ENCODE data around the gene FAM186B.
A peak's percentile ranks its signal among the peaks of the same experiment; 100 is the strongest.
"Not testable (repeated sequence)": the region's sequence is repeated elsewhere in the genome, so short reads cannot be mapped to it uniquely, and the experiment has no call there.

FAM186B gene, protein sequence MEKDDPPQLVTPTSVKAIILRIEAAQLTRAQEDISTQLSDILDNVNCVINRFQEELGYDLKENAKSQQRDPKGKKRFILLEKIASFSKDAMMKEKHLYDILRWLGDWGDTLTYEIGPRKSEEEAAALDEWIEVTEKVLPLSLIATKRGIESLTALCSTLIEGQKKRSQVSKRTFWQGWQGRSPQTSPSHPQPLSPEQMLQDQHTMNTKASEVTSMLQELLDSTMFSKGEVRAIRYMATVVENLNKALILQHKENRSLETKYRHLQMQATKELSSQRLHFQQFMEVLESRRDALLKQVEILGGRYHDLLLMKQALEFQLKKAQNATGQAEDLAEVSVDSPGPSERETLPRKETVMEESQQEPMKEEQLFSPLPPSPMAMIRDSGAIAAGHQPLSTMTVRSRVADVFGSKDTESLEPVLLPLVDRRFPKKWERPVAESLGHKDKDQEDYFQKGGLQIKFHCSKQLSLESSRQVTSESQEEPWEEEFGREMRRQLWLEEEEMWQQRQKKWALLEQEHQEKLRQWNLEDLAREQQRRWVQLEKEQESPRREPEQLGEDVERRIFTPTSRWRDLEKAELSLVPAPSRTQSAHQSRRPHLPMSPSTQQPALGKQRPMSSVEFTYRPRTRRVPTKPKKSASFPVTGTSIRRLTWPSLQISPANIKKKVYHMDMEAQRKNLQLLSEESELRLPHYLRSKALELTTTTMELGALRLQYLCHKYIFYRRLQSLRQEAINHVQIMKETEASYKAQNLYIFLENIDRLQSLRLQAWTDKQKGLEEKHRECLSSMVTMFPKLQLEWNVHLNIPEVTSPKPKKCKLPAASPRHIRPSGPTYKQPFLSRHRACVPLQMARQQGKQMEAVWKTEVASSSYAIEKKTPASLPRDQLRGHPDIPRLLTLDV
- total RNA-seq = 0.04 to 11.8 (median 0.49) reads per million in 18 experiments

DNA sequence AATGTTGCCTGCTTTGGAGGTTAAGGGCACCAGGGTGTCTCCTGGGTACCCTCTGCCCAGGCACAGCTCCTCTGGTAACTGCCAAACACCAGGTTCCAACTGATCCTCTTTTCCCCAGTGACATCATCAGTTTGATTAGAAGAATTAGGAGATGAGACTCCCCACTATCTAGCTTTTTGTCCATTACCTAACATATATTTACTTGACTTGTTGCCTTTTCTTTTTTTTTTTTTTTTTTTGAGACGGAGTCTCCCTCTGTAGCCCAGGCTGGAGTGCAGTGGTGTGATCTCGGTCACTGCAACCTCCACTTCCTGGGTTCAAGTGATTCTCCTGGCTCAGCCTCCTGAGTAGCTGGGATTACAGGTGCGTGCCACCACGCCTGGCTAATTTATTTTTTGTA lies at the start of gene FAM186B:
TSS of gene FAM186B (minus strand) at position 101 of the 400 bp plus-strand sequence. CDS start 162 bp downstream, outside the sequence.
- not testable (repeated sequence) for DNase-seq

DNA sequence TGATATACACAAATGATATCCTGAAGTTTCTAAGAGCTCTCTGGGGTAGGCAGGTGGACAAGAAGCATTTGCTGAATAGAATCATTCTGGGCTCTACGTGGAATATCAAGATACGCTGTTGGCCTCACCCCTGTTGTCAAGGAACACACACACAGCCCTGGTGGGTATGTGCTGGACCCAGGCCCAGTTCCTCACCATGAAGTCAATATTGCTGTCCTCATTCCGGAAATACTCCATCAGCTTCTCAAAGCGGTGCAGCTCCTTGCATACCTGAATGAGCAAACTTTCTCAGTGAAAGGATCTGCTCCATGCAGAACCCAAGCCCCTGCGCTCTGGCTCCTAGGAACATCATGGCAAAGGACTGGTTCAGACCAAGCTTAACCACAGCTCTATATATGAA lies 49.3 kb upstream of the FAM186B start:
- no peak for DNase-seq

DNA sequence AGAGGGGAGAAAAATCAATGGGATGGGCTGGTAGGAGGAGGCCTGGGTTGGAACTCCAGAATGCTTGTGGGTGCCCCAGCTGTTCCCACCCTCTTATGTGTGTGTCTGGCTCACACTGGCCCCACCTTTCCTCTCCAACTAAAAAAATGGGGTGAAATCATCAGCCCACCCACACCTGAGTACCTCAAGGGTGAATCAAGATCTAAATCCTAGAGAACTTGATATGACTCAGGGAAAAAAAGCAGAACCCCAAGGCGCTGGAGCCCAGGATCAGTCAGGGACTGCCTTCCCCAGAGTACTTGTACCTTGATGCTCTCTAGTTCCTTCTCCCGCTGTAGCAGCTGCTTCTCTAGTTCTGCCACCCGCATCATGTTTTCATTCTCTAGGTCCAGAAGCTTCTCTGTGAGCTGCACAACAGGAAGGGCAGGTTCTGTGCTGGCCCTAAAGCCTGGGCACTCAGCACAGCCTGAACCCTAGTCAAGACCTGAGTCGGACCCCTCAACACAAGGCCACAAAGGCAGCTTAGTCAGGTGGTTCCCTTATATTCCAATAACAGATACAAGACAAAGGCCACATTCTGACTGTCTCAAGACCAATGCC lies 47.6 kb upstream of the FAM186B start:
- DNase-seq = no peak

DNA sequence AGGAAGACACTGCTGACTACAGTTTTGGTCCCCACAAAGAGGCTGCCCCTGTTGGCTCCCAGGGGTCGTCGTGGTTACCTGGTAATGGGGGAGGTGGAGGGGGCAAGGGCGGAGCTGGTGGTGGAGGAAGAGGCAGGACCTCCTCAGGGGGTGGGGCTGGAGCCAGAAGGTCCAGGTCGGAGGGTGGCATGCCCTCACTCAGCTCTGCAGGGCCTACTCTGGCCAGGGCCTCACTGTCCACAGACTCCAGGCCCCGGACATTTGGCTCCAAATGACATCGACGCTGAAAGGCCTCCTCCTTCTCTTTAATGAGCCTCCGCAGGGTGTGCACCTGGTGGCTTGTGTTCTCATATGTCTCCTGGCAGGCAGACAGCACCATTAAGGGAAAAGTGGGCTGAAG lies 46.4 kb upstream of the FAM186B start:
- no peak for DNase-seq

DNA sequence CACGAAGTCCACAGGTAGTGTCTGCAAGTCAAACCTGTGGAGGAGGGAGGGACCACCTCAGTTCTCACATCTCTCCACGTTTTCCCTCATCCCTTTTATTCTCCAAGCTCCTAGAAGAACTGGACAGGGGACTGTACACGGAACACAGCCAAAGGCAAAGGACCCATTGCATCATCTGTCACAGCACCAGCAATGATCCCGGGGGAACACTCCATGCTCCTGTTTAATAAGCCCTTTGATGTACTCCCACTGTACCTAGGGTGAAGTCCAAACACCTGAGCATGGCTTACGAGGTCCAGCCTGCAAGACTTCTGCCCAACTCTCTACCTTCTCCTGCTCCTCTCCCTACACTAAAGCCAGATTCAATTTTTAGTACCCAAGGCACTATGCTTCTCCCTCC lies 44.5 kb upstream of the FAM186B start:
- no peak for DNase-seq

DNA sequence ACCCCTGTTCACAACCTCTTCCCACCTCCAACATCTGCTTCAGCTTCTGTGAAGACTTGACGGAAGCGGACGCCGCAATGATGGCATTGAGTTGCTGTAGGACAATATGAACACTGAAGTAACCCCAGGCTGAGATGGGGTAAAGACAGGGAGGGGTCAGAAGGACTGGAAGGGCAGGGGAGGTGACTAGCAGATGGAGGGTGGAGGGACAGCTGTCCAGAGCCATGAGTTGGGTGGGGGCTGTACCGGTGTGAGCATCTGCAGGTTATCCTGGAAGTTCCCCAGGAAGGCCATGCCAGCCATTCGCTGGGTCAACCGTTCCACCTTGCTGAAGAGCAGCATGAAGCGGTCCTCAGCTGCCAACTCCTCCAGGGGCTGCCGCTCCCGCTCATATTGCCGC lies 44.0 kb upstream of the FAM186B start:
- no peak for DNase-seq

DNA sequence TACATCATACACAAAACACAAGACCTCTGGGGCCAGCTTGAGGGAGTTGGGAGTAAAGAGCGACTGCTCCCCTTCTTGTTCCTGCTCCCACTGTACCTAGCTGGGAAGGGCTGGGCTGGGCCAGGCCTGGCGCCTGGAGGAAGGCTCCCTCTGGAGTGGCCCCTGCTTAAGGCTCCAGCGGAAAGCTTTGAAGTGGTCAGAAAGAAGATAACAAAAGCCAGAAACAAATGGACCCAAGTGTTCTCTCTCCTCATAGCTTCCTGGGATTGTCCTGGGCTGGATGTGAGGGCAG lies 43.2 kb upstream of the FAM186B start:
- no peak for DNase-seq

DNA sequence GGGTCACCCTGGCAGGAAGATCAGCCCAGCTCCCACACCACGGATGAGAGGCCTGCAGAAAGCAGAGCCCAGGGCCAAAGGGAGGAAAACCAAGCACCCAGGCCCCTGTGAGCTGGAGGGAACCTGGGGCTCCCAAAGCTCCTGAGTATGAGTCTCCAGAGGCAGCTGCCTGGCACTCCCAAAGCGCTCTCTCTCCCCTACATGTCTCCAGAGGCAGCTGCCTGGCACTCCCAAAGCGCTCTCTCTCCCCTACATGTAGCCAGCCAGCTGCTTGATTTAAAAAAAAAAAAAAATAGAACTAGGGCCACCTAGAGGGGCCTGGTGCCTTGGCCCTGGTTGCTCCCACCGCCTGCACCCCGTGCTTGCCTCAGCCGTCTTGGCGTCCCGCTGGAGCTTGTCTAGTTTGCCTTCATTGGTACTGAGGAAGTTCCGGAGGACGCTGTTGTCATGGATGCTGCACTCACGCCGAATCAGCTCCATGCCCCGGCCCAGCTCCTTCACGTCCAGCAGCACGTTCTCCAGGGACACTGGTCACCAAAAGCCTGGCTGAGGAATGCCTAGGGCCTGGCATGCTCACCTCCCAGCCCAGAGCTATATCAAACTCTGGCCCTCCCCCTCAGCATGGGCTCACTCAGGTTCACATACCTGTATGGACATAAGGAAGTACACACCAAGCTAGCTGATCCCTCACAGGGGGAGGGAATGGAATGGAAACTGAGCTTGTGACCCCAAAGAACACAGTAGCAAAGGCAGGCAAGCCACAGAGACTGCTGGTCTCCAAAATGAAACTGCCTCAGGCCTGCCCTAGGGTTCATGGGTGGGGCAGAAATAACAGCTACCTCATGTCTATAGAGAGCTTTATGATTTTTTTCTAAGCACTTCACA lies 42.6 kb upstream of the FAM186B start:
- no peak for DNase-seq

DNA sequence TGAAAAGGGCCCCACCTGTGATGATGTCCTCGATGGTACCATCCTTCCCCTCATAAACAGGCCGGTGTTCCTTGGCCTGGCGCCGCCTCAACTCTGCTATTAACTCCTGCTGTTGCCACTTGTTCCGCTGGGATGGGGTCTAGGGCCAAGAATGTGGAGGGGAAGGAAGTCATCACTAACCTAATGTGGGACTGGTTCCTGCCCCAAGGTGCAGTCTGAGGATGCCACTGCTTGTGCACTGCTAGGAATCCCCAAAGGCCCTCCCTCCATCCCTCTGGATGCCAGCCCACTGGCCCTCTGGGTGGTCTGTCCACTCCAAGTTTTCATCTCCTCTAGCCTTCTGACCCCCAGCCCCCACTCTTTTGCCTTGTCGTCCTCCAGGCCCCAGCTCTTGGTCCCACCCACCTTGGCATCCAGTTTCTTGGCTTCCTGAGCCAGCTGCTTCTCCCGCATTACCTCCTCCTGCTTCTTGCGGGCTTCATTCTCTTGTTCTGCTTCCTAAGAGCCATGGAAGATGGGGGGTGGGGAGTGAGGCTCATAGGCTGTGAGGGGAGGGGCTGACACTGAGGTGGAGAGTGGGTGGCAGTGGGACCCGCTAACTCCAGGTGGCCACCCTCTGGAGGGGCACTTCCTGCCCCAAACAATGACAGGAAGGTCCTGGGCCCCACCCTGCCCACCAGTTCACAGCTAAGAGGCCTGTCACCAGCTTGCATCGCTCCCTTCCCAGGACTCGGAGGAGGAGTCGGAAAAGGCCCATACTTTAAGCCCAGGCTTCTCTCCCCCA lies 41.6 kb upstream of the FAM186B start:
- DNase-seq = no peak

DNA sequence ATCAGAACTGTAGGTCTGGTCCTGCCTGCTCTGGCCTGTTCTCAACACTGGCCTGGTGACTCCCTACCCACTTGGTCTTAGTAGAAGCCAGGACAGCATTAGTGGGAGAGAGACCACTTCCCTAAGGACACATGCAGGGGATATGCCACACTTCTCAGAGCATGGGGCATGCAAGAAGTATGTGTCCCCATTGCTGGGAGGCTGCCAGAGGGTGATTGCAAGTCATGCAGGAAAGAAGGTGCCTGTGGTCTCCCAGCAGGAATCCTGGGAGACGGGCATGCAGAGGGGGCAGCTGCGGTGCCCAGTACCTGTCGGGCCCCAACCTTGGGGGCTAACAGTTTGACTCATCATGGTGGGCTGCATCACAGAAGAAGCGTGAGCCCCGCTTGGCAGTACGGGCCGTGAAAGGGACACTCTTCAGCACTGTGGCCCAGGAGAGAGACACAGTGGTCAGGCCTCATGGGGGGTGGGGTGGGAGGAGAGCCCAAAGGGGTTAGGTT lies 40.9 kb upstream of the FAM186B start:
- DNase-seq = no peak

DNA sequence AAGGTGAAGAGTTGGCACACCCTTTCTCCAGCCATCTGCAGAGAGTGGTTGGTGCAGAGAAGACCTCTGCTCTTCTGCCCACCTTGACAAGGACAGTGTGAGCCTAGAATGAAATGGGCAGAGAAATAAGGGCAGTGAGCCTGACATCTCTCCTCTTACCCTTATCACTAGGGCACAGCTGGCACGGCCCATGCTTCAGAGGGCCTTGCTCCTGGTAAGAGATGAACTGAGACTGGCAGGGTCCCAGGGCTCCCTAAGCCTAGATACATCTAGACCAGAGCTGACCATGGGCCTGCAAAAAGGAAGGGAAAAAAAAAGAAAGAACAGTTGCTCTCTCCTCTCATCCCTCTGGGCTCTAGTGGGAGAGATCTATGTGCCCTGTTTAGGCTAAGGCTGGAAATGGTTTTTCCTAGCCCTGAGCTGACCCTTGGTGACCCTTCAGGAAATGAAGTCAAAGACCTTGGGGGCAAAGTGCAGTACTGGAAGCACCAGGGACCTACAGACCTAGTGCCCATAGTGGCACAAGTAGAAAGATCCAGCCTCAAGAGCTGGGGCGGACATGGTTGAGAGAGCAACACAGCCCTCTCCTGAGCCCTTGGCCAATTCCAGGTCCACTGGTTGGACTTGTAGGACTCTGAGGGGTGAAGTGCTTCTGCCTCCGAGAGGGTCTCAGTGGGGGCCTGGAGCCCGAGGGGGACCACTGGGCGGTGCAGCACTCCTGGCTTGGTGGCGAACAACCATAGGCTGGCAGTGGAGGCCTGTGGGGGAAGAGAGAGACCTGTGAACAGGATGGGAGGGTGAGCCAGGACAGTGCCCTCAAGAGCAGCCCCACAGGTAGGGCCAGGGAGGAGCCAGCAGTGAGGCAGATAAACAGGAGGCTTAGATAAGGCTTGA lies 40.0 kb upstream of the FAM186B start:
- no peak for DNase-seq

DNA sequence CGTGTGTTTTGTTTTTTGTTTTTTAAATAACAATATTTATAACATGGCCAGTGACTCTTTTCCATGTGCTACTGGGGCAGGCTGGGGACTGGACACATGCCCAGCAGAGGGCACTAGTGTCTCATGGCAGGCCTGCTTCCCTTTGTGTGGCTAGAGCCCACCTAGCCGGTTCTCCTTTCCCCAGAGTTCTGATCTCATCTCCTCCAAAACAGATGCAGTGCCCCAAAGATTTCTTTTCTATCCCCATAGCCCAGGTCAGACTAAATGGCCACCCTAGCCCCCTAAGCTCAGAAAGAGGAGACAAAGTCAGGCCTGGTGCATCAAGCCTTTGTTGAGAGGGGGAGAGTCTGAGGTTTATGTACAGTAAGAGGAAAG lies 39.2 kb upstream of the FAM186B start:
- peak; percentile 79 to 82 for DNase-seq

DNA sequence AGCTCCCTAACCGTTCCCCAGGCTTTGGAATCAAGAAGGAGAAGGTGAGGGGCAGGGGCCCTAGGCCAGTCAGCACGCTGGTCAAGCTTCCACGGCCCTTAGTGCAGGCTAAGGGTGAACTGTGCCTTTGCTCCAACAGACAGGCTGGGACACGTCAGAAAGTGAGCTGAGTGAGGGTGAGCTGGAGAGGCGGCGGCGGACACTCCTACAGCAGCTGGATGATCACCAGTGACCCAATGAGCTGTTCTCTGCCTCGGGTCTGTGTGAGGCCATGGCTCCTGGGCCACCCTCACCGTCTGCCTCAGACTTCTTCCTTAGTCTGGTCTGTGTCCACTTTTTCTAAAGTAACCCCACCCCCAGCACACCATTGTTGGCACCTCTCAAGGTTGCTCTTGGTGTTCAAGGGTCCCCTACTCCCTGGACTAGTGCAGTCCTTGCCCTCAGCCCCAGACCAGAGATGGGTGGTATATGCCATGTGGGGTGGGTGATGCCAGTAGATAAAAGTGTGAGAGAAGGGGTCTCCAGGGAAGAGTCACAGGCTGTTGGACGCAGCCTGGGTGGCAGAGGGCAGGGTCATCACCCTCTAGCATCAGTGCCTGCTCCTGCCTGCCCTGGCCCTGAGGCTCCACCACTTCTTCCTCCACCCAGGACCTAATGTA lies 38.7 kb upstream of the FAM186B start:
- DNase-seq = no peak

DNA sequence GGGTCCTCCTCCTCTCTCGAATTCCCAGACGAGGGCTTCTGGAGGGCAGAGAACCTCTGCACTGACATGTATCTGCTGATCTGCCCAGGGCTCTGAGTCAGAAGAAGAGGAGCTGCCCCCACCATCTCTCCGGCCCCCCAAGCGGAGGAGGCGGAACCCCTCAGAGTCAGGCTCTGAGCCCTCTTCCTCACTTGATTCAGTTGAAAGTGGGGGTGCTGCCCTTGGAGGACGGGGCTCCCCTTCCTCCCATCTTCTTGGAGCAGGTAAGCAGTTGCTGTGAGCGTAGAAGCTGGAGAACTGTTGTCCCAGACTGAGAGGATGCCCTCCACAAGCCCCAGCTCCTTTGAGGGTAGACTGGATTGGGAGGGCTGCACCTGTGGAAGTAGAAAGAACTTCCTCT lies 37.7 kb upstream of the FAM186B start:
- no peak for DNase-seq

DNA sequence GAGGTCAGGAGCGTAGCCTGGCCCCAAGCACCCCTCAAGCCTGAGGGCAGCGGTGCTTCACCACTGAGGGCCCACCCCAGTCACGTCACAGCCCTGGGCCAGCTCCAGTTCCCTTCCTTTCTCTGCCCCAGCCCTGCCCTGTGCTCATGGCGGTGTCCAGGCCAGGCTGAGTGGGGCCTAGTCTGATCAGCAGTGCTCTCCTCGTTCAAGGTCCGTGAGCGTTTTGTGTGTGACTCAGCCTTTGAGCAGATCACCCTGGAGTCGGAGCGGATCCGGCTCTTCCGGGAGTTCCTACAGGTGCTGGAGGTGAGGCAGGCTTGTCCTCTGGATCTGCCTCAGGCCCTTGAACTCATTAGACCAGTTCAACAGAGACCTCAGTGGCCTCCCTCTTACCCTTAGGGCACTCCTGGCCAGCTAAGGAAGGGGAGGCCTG lies 36.9 kb upstream of the FAM186B start:
- DNase-seq = no peak

DNA sequence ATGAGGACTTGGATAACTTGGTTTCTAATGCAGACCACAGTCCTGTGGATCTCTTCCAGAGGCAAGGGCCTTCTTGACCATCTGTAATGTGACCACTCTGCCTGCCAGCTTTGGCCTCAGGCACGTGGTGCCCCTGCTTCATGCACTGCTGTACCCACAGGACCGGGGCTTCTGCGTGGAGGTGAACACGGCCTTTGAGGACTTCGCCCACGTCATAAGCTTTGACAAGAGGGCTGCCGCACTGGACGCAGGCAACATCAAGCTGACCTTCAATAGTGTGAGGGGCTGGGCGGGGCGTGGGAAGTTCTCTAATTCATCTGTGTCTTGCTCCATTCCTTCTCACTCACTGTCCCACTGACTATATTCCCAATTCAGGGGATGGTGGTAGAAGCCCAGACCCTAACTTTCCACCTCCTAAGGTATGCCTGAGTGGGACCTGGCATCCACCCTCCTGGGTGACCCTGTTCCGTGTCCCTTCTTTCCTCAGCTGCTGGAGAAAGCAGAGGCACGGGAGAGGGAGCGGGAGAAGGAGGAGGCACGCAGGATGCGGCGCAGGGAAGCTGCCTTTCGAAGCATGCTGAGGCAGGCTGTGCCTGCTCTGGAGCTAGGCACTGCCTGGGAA lies 36.4 kb upstream of the FAM186B start:
- no peak for DNase-seq

DNA sequence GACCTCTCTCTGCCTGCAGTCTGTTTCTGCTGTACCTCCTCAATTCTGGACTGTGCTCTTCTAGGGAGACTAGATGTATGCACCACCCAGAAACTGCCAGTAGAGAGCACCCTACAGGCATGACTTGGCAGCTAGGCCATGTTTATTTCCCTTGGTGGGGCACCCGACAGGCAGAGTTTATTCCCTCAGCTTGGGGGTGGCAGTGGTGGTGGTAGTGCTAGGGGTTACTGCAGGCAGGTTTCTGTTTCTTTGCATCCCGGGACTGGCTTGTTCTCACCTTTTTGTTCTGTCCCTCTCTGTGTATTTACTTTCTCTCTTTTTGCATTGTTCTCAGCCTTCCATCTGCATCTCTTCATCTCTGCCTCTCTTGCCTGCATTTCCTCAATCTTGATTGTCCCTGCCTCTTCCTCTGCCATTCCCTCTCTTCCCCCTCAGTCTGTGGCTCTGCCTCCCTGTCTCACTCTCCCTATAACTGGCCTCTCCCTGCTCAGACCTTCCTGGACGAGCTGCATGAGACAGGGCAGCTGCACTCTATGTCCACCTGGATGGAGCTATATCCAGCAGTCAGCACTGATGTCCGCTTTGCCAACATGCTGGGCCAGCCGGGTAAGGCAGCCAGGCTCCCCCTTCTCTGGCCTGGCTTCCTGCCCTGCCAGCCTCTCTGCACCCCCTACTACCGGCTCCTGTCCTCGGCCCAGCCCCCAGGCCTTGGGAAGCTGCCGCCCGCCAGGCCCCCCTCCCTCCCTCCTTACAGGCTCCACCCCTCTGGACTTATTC lies 31.7 kb upstream of the FAM186B start:
- DNase-seq = peak; percentile 61 to 69

DNA sequence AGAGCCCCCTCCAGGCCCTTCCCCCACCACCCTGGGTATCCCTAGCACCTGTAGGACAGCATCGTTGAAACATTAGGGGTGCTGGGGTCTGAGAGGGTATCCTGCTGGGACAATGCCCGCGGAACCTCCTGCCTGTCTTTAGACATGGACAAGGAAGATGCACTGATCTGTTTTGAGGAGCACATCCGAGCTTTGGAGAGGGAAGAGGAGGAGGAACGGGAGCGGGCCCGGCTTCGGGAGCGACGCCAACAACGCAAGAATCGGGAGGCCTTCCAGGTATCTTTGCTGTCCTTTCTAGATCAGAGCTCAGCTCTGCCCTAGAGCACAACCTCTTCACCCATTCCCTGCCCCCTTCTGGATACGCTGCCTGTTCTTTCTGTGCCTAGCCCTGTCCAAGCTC lies 31.1 kb upstream of the FAM186B start:
- DNase-seq = no peak

DNA sequence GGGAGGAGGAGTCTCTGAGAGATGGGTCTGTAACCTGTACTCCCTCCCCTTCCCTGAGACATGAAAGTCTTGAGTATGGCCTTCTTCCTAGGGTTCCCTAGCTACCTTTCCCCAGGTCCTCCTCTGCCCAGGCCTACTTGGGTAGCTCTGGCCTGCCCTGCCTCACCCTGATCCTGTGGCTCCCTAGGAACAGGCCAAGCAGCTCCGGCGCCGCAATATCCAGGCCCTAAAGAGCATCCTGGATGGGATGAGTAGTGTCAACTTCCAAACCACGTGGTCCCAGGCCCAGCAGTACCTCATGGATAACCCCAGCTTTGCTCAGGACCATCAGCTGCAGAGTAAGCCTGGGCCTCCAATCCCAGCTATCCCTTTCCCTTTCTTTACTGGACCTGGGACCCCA lies 30.2 kb upstream of the FAM186B start:
- no peak for DNase-seq
